GM12874 (cell line): ENCODE results near the gene RAB17.

Experiments
- CTCF ChIP-seq: IDR thresholded peaks from 2 replicates; pipeline ENCODE4 v1.5.1; 2011; ENCODE audit warnings: low read depth, mild to moderate bottlenecking, control low read depth, low read length, moderate library complexity; ENCODE audit not compliant: insufficient read depth

The RAB17 gene

GRCh38 chr2:237555560-237555959 lies 35.0 kb downstream of the RAB17 start:
- no peak for TF ChIP-seq CTCF

GRCh38 chr2:237553948-237554347 lies 36.6 kb downstream of the RAB17 start:
- TF ChIP-seq CTCF = no peak

- TF ChIP-seq CTCF = no peak
These were observed 37.6 kb downstream of the RAB17 start for GRCh38 chr2:237552908-237553307.

GRCh38 chr2:237551071-237551574 lies 39.4 kb downstream of the RAB17 start:
- TF ChIP-seq CTCF = no peak

- no peak for TF ChIP-seq CTCF
These were observed 40.7 kb downstream of the RAB17 start for GRCh38 chr2:237549643-237550415.

- no peak for TF ChIP-seq CTCF
These were observed 41.3 kb downstream of the RAB17 start for GRCh38 chr2:237549216-237549615.

GRCh38 chr2:237547841-237548416 lies 42.6 kb downstream of the RAB17 start:
- TF ChIP-seq CTCF = no peak
